Erythroblast (primary cell): ENCODE data around the gene TNFRSF21.

Source experiments
- GATA1 ChIP-seq: IDR thresholded peaks from 2 replicates; pipeline ENCODE4 v1.6.1; 2011; ENCODE audit warnings: low read depth, mild to moderate bottlenecking, control low read depth, low read length, moderate library complexity
- POLR2A ChIP-seq: IDR thresholded peaks from 2 replicates; pipeline ENCODE4 v1.6.1; 2011; ENCODE audit warnings: mild to moderate bottlenecking, low read length

DNA sequence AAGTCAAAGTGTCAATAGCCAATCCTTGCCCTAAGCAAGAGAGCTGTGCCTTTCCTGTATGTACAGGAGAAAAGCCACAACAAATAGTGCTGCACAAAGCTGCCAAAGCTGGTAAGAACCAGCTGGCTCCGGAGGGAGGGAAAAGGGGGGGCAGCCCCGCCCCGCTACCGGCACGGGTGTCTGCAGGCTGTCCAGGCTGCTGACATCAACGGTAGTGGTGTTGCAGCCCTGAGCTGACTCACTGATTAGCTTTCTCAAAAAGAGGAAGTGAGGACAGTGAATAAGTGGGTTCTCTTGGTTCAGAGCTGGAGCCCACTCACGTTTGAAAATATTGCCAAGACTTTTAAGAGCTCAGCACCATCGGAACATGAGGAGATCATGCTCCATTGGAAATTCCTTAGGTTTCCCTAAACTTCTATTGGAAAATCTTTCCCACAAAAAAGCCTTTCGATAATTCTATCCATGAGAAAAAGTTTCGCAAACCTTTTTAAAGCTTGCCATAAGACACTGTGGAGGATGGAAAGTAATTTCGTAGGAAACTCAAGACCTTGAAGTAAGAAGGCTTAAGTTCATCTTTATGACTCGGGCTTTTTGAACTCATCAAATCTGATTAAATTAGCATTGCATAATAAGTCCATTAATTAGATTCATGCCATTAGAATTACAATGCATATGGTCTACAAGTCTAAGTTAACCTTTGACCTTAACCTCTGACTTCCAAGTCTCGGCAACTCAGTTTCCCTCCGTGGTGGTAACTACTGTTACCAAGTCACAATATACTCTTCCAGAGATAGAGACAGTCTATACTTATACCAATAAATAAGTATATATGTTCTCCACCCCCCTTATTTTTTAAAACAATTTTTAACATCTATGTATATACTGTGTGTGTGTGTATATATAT lies 67.0 kb downstream of the TNFRSF21 start:
- TF ChIP-seq POLR2A = peak; percentile 54
- no peak for TF ChIP-seq GATA1
